GM21576 (cell line): ENCODE measurements around the gene LIMS2.

ENCODE experiments used
- ATAC-seq: cut with Tn5 transposase; IDR thresholded peaks from one replicate; pipeline ENCODE4 v1.9.1; 2021; ENCODE audit warnings: mild to moderate bottlenecking, moderate library complexity; ENCODE audit not compliant: unreplicated experiment

LIMS2 gene

DNA sequence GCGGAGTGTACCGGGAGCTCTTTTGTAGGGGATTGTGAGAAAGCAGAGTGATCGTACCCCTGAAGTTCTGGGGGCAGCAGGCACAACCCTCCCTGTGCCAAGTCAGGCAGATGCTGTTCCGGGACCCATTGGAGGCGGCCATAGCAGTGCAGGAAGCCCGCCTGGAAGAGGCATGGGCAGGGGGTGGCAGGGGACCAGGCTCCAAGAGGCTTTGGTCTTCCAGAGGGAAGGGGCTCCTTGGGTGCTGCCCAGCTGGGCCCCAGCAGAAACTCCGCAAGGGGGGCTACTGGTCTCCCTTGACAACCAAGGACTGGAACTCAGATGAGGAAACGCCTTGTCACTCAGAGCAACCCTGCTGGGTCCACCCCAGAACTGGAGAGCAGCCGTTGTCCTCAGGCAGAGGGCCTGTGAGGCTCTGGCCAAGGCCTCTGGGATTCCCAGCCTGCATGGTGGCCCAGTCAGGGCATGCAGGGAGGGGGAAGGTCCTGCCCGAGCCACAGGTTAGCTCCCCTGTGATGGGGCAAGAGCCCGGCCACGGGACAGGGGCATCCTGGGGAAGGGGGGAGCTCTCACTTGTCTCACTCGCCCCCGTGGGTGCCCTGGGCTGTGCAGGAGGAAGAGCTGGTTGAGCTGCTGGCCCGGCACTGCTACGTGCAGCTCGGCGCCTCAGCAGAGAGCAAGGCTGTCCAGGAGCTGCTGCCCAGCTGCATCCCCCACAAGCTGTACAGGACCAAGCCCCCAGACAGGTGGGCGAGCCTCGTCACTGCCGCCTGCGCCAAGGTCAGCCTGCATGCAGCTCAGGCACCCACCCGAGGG, 50.4 kb downstream of the LIMS2 start:
- ATAC-seq, result no peak

DNA sequence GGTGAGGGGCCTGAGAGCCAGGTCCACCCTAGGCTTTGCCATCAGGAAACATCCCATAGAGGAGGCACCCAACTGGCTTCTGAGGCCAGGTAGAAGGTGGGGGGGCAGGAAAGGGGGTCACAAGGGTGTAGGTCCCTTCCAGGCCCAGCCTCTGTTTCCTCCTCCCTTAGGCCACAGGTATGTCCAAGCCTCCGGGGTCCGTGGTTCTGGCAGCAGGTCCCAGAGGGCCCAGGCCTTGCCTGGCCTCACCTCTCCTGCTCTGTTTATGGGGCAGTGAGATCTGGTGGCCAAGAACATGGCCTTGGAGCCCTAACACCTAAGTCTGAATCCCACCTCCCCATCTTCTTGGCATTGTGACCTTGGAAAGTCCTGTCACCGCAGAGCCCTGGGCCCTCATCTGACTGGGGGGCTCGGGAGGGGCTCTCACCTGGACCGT, 51.0 kb downstream of the LIMS2 start:
- ATAC-seq, result no peak

- no peak for ATAC-seq
These were observed 51.7 kb downstream of the LIMS2 start for GRCh38 chr2:127623388-127624319.

DNA sequence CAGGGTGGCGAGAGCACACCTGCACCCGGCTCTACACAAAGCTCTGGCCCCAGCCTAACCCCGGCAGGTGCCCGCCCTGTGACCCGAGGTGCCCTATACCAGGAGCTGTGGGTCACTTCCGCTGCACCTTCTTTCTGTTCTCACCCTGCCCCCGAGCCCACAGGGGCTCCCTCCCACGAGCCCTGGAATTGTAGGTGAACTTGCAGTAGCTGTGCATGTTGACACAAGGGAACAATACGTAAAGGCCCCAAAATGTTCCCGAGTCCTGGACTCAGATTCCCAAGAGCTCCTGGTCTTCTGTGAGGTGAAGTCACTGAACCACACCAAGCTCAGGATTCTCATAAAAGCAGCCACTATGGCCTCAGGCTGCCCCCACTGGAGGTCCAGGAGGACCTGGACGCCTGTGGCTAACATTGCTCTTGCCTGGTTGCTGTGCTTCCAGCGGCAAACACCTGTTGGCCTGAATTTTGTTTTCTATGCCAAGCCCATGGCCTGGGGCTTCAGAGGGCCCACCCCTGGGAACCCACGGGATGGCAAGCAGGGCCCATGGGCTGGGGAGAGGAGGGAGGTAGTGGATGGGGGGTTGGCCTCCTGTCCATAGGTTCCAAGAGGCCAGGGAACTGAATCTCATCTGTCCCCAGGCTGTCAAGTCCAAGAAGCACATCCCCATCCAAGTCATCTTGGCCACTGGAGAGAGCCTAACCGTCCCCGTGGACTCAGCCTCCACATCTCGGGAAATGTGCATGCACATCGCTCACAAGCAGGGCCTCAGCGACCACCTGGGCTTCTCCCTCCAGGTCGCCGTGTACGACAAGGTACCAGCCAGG, 52.6 kb downstream of the LIMS2 start:
- no peak for ATAC-seq

GRCh38 chr2:127621981-127622431, 53.3 kb downstream of the LIMS2 start:
- no peak for ATAC-seq

DNA sequence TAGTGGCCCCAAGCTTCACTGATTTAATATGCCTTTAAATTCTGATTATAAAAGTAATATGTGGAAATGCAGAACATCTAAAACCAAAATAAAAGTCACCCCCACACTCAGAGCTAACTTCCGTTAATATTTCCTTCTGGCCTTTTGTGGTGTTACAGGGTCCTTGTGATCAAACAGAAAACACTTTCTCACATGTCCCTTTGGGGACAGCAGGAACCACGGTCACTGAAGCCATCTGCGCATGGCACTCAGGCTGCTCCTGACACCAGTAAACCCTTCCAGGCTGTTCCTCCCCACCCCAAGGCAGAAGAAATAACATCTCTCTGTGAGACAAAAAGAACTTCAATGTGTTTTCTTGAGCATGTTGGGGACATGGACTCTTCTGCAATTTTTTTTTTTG, 54.5 kb downstream of the LIMS2 start:
- ATAC-seq, result no peak

GRCh38 chr2:127619877-127620705, 55.2 kb downstream of the LIMS2 start:
- ATAC-seq, result no peak

- no peak for ATAC-seq
These were observed 56.1 kb downstream of the LIMS2 start for GRCh38 chr2:127619203-127619590.

- no peak for ATAC-seq
These were observed 56.7 kb downstream of the LIMS2 start for GRCh38 chr2:127618551-127619202.

GRCh38 chr2:127615511-127616166, 59.7 kb downstream of the LIMS2 start:
- no peak for ATAC-seq

- ATAC-seq, result no peak
These were observed 60.6 kb downstream of the LIMS2 start for GRCh38 chr2:127614731-127615130.

DNA sequence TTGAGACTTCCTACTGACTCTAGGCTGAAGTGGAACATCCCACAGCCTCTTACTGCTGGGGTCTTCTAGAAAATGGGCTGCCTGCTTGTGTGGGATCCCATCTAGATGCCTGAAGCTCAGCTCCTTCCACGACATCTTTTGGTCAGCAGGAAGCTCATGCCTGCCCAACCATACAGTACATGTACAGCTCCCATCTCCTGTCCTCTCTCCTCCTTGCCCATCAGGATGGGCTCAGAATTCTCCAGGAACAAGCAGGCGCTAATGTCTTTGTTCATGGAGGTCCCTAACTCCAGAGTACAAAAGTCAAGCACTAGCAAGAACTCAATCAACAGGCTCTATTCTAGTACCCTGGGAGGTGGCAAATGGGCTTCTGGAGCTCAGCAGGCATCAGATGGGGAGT, 61.1 kb downstream of the LIMS2 start:
- no peak for ATAC-seq

DNA sequence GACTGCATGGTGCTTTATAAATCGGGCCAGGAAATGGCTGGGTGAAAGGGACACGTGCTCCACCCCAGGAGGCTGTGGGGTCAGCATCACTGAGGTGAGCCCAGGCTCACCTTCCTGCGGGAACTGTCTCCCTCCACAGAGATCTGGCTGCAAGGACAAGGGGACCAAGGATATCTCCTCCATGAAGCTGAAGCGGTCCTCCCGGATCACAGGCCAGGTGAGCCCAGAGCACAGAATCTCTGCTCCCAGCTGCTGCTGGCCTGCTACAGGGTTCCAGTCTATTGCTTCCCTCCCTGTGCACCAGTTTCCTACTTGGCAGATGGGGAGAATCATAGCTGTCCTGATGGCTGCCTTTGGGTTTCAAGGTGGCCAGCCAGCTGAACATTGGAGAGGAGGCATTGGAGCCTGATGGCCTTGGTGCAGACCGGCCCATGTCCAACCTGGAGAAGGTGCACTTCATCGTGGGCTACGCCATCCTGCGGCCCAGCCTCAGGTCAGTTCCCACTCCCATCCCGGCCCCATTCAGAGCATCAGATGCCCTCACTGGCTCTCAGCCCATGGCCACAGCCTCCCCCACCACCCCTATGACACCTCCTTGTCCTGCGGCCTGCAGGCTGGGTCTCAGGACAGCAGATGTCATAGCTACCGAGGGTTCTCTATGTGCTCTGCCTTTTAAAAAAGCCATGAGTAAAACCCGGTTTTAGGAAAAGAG, 63.1 kb downstream of the LIMS2 start:
- ATAC-seq, result no peak

DNA sequence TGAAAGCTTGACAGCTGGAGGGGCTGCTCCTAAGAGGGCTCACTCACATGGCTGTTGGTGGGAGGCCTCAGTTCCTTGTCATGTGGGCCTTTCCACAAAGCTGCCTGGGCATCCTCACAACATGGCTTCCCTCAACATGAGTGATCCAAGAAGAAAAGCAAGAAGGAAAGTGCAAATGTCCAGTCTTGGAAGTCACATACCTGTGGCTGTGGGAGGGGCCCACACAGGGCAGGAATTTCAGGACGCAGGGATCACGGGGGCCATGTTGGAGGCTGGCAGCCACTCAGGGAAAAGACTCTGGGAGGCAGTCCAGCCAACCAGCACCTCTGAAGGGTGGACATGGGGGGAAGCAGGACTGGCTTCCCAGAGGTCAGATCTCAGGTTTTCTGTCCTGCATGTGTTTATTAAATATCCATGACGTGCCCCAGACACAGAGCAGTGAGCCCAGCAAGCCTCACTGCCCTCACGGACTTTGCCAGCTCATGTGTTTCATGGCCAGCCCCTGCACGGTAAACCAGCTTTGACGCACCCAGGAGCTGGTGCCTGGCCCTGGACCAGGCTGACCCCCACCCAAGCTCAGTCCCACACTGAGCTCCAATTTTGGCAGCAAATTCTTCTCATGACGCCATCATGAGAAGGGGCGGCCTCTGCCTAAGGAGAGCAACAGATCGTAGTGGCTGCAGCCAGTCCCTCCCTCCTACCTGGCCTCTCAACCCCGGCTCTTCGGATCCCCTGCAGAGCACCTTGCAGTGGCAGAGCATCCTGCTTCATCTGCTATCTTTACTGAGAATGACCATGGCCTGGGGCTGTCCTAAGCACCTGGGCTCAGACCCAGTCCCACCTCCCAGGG, 64.0 kb downstream of the LIMS2 start:
- no peak for ATAC-seq

DNA sequence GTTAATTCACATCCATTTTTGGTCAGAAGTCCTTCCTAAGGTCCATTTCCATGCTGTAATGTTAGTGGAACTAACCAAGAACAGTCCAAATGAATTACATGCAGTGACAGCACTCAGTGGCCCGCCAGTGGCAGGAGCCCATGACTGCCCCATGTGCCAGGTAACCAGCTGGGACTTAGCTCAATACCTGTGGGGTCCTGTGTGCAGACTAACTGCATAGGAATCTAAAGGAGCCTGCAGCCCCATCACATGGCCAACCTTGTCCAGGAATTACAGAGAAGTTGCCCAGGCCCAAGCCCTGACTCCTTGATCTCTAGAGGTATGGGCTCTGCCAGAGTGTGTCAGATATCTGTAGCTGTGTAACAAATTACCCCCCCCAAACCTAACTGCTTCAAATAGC, 64.8 kb downstream of the LIMS2 start:
- no peak for ATAC-seq

GRCh38 chr2:127609818-127610217, 65.5 kb downstream of the LIMS2 start:
- ATAC-seq, result no peak

DNA sequence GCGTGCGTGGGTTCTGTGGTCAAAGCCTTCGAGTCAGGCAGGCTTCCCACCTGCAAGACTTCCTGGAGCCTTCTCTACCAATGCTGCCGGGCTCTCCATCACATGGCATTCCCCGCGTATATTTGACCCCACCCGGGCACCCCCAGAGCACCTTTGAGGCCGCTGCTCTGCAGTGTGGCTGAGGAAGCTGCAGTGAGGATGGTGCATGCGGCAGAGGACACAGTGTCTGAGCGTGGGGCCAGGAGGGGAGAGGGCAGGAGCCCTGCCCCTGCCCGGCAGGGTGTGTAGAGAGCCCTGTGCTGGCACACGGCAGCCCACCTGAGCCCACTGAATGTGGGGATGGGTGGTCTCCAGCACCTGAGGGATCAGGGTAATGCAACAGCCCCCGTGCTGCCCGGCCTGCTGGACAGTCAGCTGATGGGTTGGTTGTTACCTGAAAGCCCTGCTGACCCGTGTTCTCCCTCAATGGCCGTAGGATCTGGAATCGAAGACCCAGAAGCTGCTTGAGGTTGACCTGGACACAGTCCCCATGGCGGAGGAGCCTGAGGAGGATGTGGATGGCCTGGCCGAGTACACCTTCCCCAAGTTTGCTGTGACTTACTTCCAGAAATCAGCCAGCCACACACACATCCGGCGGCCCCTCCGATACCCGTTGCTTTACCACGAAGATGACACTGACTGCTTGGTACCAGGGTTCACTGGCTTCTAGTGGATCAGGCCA, 66.1 kb downstream of the LIMS2 start:
- ATAC-seq, result no peak
